ENCODE data around the gene ZNF431.

- TF ChIP-seq CTCF (IDR thresholded peaks at IDR 0.05) (no peak), POLR2A (IDR thresholded peaks at IDR 0.05) (no peak)
These were observed 15.8 kb upstream of the ZNF431 start for GRCh38 chr19:21126078-21126477.

All from heart left ventricle (tissue), 13 donors.